Measurements from ENCODE around the gene PCBP3. TPM values are rescaled to one million over a fixed set of nuclear protein-coding genes. Genes with fewer than 3 reads are reported as not detected.

The PCBP3 gene
- total and polyA plus RNA-seq, 10 of the 15 experiments (the other 5 are each of a cell fraction or from before 2014, with no cell fraction given) = 0.09 to 1.3 (median 0.46) TPM; not detected in 3

DNA sequence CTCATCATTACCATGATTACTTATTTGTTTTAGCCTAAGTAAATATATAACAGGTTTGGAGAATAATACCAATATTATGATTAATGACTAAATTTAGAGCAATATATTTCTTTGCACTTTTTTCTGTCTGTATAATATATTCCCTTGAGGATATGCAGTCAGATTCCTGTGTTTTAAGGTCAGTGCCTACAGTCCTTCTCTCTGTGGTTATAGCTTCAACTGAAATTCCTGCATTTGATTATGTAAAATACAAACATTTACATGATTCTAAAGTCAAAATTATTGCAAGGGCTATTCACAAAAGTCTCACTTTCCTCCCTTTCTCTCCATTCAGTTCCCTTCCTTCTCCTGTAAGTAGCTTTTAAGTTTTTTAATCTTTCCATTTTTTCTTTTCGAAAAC, 195.1 kb downstream of the PCBP3 start (continued):
- TF ChIP-seq RFX5 (IDR thresholded peaks at IDR 0.05; ENCODE audit: low read depth, low read length) (no peak), STAT3 (IDR thresholded peaks at IDR 0.05; ENCODE audit: low read depth, low read length) (no peak), MXI1 (IDR thresholded peaks at IDR 0.05; ENCODE audit: low read depth, low read length) (no peak)
- TF ChIP-seq, protein P1, sequence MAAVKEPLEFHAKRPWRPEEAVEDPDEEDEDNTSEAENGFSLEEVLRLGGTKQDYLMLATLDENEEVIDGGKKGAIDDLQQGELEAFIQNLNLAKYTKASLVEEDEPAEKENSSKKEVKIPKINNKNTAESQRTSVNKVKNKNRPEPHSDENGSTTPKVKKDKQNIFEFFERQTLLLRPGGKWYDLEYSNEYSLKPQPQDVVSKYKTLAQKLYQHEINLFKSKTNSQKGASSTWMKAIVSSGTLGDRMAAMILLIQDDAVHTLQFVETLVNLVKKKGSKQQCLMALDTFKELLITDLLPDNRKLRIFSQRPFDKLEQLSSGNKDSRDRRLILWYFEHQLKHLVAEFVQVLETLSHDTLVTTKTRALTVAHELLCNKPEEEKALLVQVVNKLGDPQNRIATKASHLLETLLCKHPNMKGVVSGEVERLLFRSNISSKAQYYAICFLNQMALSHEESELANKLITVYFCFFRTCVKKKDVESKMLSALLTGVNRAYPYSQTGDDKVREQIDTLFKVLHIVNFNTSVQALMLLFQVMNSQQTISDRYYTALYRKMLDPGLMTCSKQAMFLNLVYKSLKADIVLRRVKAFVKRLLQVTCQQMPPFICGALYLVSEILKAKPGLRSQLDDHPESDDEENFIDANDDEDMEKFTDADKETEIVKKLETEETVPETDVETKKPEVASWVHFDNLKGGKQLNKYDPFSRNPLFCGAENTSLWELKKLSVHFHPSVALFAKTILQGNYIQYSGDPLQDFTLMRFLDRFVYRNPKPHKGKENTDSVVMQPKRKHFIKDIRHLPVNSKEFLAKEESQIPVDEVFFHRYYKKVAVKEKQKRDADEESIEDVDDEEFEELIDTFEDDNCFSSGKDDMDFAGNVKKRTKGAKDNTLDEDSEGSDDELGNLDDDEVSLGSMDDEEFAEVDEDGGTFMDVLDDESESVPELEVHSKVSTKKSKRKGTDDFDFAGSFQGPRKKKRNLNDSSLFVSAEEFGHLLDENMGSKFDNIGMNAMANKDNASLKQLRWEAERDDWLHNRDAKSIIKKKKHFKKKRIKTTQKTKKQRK (IDR thresholded peaks at IDR 0.05; ENCODE audit: low read depth, low read length) = no peak

DNA sequence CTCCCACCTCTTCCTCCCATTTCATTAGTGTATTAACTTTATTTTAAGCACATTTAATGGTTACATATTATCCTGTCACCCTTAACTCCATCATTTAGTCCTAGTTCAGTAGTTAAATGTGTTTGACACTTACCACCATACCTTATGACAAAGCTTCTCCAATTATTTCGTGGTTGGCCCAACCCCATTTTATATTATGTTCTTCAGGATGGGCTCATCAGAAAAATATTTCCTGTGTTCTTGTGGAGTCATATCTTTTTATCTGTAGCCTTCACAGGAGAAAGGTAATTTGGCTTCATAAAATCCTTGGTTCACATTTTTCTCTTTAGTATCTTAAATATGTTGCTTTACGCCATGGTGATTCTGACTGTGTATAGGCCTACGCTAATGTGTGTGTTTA, 195.7 kb downstream of the PCBP3 start:
- intact Hi-C loops (cut with micrococcal nuclease; ENCODE audit: unreplicated experiment) (no loop called here), in situ Hi-C loops (cut with MboI) (no loop called here)
- DNase-seq (ENCODE audit: low read depth, low spot score) (no peak), ATAC-seq (no peak), FAIRE-seq (no peak)
- no peaks in the 10 kb centered on the region; the same call in 2 of the 3 replicates for H3K9me3 ChIP-seq (replicated peaks; ENCODE audit: control insufficient read depth, insufficient read depth, low read length)
- H3K36me3 ChIP-seq (ENCODE audit: control insufficient read depth in 2 of 2, insufficient read depth in 2 of 2, low read length in 1 of 2) = no peaks in the 10 kb centered on the region
- H3K27me3 ChIP-seq (replicated peaks in 1 of 2; ENCODE audit: control insufficient read depth in 2 of 2, insufficient read depth in 2 of 2, low read length in 1 of 2) = no peaks in the 10 kb centered on the region
- no peaks in the 10 kb centered on the region for H4K20me1 ChIP-seq (ENCODE audit: control insufficient read depth, insufficient read depth)
- no peak overlapping the region for H3K9ac ChIP-seq (ENCODE audit: control insufficient read depth, insufficient read depth, low read length)
- H3K4me2 ChIP-seq (ENCODE audit: control insufficient read depth, insufficient read depth) = no peak overlapping the region
- no peaks in the 10 kb centered on the region; the same call in 1 of the 2 replicates for H3K4me1 ChIP-seq (ENCODE audit: control insufficient read depth, insufficient read depth, low read length)
- H3K4me3 ChIP-seq = no peak overlapping the region
- H3K79me2 ChIP-seq (ENCODE audit: control insufficient read depth, insufficient read depth, low read length) = no peaks in the 10 kb centered on the region
- CTCF ChIA-PET = interaction anchor here (1.1 kb wide), 1 partner anchor 41 kb away, joined by 3 read pairs; no protein-coding TSS in a partner anchor
- POLR2A ChIA-PET = no interaction called here
- SMC1A ChIA-PET (ENCODE audit: uncharacterized antibody, unreplicated experiment) = no interaction called here
- no peak overlapping the region for H2AFZ ChIP-seq (ENCODE audit: control insufficient read depth, low read depth, low read length)
- no TSS peak for BruUV-seq (replicated peaks)
- WGBS (ENCODE audit: insufficient coverage, insufficient replicate concordance, low lambda C conversion rate, missing lambda C conversion rate) = 76% methylated on average over 3 of the region's 3 CpGs
- RAD21 ChIA-PET (ENCODE audit: unreplicated experiment) = no interaction called here
- H3K27ac ChIP-seq (ENCODE audit: control insufficient read depth, insufficient read depth) = no peak overlapping the region
- TF ChIP-seq, protein P2, sequence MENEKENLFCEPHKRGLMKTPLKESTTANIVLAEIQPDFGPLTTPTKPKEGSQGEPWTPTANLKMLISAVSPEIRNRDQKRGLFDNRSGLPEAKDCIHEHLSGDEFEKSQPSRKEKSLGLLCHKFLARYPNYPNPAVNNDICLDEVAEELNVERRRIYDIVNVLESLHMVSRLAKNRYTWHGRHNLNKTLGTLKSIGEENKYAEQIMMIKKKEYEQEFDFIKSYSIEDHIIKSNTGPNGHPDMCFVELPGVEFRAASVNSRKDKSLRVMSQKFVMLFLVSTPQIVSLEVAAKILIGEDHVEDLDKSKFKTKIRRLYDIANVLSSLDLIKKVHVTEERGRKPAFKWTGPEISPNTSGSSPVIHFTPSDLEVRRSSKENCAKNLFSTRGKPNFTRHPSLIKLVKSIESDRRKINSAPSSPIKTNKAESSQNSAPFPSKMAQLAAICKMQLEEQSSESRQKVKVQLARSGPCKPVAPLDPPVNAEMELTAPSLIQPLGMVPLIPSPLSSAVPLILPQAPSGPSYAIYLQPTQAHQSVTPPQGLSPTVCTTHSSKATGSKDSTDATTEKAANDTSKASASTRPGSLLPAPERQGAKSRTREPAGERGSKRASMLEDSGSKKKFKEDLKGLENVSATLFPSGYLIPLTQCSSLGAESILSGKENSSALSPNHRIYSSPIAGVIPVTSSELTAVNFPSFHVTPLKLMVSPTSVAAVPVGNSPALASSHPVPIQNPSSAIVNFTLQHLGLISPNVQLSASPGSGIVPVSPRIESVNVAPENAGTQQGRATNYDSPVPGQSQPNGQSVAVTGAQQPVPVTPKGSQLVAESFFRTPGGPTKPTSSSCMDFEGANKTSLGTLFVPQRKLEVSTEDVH (IDR thresholded peaks at IDR 0.05; ENCODE audit: low read depth, partially characterized antibody) = no peak
- TF ChIP-seq SIX5 (IDR thresholded peaks at IDR 0.05; ENCODE audit: low read depth, low read length, severe bottlenecking) (no peak), STAT3 (IDR thresholded peaks at IDR 0.05; ENCODE audit: low read depth, low read length) (no peak), PML (IDR thresholded peaks at IDR 0.05; ENCODE audit: low read length) (no peak), NFYB (IDR thresholded peaks at IDR 0.05; ENCODE audit: insufficient read depth, low read depth, low read length) (no peak), RAD51 (IDR thresholded peaks at IDR 0.05) (no peak), MYB (IDR thresholded peaks at IDR 0.05; ENCODE audit: borderline replicate concordance, low read depth, low read length) (no peak)
- TF ChIP-seq, protein P3, sequence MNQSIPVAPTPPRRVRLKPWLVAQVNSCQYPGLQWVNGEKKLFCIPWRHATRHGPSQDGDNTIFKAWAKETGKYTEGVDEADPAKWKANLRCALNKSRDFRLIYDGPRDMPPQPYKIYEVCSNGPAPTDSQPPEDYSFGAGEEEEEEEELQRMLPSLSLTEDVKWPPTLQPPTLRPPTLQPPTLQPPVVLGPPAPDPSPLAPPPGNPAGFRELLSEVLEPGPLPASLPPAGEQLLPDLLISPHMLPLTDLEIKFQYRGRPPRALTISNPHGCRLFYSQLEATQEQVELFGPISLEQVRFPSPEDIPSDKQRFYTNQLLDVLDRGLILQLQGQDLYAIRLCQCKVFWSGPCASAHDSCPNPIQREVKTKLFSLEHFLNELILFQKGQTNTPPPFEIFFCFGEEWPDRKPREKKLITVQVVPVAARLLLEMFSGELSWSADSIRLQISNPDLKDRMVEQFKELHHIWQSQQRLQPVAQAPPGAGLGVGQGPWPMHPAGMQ (IDR thresholded peaks at IDR 0.05; ENCODE audit: borderline replicate concordance) = no peak
- TF ChIP-seq, protein P4, sequence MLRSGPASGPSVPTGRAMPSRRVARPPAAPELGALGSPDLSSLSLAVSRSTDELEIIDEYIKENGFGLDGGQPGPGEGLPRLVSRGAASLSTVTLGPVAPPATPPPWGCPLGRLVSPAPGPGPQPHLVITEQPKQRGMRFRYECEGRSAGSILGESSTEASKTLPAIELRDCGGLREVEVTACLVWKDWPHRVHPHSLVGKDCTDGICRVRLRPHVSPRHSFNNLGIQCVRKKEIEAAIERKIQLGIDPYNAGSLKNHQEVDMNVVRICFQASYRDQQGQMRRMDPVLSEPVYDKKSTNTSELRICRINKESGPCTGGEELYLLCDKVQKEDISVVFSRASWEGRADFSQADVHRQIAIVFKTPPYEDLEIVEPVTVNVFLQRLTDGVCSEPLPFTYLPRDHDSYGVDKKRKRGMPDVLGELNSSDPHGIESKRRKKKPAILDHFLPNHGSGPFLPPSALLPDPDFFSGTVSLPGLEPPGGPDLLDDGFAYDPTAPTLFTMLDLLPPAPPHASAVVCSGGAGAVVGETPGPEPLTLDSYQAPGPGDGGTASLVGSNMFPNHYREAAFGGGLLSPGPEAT (IDR thresholded peaks at IDR 0.05; ENCODE audit: low read depth) = no peak

Measured in GM12878 (cell line).